Amniotic epithelial cell (primary cell): ENCODE data around the gene GPR37.

Source experiments
- DNase-seq: peaks from one replicate; pipeline ENCODE4 v3.0.0-alpha.2; 2010; ENCODE audit warnings: low read depth

Gene GPR37

GRCh38 chr7:124724507-124725192 is 40.9 kb downstream of the GPR37 start:
- DNase-seq = no peak

- DNase-seq = no peak
These were observed 41.5 kb downstream of the GPR37 start for GRCh38 chr7:124724079-124724478.

GRCh38 chr7:124723012-124723411 is 42.6 kb downstream of the GPR37 start:
- DNase-seq = peak; percentile 32

GRCh38 chr7:124722292-124722691 is 43.3 kb downstream of the GPR37 start:
- DNase-seq = no peak

GRCh38 chr7:124720195-124720594 is 45.4 kb downstream of the GPR37 start:
- peak; percentile 59 for DNase-seq

DNA sequence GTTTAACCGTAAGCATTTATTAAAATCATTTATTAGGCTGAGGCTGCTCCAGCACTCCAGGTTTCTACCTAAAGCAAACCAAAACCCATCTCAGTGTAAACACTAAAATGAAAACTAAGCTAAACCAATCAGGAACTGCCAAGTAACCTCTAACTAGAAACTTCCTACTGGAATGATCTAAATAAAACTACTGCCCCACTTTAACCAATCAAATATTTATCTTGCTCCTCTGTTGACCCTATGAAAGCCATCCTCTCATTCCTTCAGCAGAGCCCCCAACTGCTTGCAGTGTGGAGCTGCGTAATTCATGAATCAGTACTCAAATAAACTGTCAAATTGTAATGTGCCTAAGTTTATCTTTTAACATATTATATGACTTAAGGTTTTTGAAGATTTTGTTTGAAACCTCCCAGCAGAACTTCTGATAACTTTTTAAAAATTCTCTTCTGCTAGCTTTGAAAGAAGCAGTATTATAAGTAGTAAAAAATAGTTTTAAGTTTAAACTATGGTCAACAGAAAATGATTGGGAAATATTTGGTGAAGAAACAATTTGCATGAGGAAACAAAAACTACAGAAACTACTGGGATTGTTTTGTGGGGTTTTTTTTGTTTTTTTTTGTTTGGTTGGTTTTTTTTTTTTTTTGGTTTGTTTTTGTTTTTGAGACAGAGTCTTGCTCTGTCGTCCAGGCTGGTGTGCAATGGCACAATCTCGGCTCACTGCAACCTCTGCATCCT is 47.4 kb downstream of the GPR37 start:
- no peak for DNase-seq

GRCh38 chr7:124716894-124717293 is 48.7 kb downstream of the GPR37 start:
- no peak for DNase-seq

- DNase-seq = no peak
These were observed 52.5 kb downstream of the GPR37 start for GRCh38 chr7:124713086-124713485.

DNA sequence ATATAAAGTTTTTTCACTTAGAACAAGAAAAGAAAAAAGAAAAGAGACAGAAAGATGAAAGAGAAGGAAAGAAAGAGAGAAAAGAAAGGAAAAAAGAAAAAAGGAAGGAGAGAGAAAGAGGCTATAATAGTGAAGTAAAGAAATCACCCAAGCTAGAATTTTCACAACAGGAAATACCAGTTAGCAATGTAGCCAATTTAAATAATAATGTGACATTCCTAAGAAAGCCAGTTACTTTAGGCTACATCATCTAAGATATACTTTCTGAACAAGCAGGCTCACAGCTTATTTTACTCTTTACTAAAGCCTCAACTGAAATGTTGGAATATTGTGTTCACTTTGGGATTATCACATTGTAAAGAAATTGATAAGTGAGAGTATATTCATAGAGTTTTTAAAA is 53.6 kb downstream of the GPR37 start:
- DNase-seq = no peak

GRCh38 chr7:124702385-124702784 is 63.2 kb downstream of the GPR37 start:
- DNase-seq = no peak

DNA sequence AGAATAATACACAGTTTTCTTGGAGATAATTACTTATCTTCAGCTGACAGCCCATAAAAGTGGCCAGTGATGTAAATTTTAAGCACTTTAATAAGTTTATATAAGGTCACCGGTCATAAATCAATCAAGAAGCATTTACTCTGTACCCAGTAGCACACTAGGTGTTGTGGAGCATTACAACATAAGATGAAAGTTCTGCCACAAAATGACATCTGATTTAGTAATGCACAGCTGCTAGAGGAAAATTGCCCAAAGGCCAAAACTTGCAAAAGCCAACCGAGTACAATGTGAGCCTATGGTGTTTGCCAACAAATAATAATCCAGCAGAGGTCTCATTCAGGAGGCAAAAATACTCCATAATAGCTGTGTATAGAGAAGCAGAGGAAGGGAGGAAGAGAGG is 63.6 kb downstream of the GPR37 start:
- DNase-seq = peak; percentile 6

GRCh38 chr7:124700655-124701054 is 64.9 kb downstream of the GPR37 start:
- no peak for DNase-seq

GRCh38 chr7:124698964-124699363 is 66.6 kb downstream of the GPR37 start:
- DNase-seq = no peak

GRCh38 chr7:124697746-124698145 is 67.8 kb downstream of the GPR37 start:
- DNase-seq = no peak
